ENCODE measurements around the gene CALD1. TPM values are rescaled to one million over a fixed set of nuclear protein-coding genes. Genes with fewer than 3 reads are reported as not detected.

Gene CALD1
- total RNA-seq, 4 donors from 2014 or later, result 32.3 to 462 (median 98.4) TPM

GRCh38 chr7:134870156-134870555 is 90.7 kb downstream of the CALD1 start:
- Histone ChIP-seq H3K4me3 (no peak overlapping the region), H3K9me3 (no peaks in the 10 kb centered on the region), H3K27ac (peak overlapping the region in 3 of 4 donors; percentile 29 to 58 (median 36)), H3K4me1 (peaks cover 0 to 40% (median 22%) of the 10 kb centered on the region in 3 donors), H3K36me3 (peaks cover 0 to 12% (median 0%) of the 10 kb centered on the region in 3 donors), H3K27me3 (no peaks in the 10 kb centered on the region)
- DNase-seq, result no peak
- intact Hi-C loops (cut with DNase I), result no loop called here
- no peak for TF ChIP-seq CTCF (IDR thresholded peaks at IDR 0.05)
- no peak for TF ChIP-seq POLR2A (IDR thresholded peaks at IDR 0.05)
- 72 to 78% methylated on average over 5 of the region's 5 CpGs for WGBS, 2 donors

- intact Hi-C loops (cut with DNase I), result no loop called here
- no peaks in the 10 kb centered on the region for H3K27me3 ChIP-seq
- TF ChIP-seq POLR2A (IDR thresholded peaks at IDR 0.05) (no peak), CTCF (IDR thresholded peaks at IDR 0.05) (no peak)
- H3K4me1 ChIP-seq, result peaks cover 0 to 39% (median 21%) of the 10 kb centered on the region in 3 donors
- H3K36me3 ChIP-seq, result peaks cover 0 to 12% (median 0%) of the 10 kb centered on the region in 3 donors
- H3K4me3 ChIP-seq, result no peak overlapping the region
- no peak for DNase-seq
- no peaks in the 10 kb centered on the region for H3K9me3 ChIP-seq
- H3K27ac ChIP-seq, result peak overlapping the region in 2 of 4 donors; percentile 14 to 29
- WGBS, 2 donors, result 79 to 88% methylated on average over 1 of the region's 1 CpG
These were observed 91.3 kb downstream of the CALD1 start for GRCh38 chr7:134870781-134871180.

GRCh38 chr7:134873253-134873652 is 93.8 kb downstream of the CALD1 start:
- H3K4me1 ChIP-seq, result peaks cover 0 to 25% (median 12%) of the 10 kb centered on the region in 3 donors
- DNase-seq, result no peak
- intact Hi-C loops (cut with DNase I), result no loop called here
- H3K9me3 ChIP-seq, result no peaks in the 10 kb centered on the region
- H3K27me3 ChIP-seq, result no peaks in the 10 kb centered on the region
- no peak overlapping the region for H3K4me3 ChIP-seq
- peaks cover 0 to 11% (median 0%) of the 10 kb centered on the region in 3 donors for H3K36me3 ChIP-seq
- H3K27ac ChIP-seq, result peak overlapping the region in 2 of 4 donors; percentile 27 to 43
- TF ChIP-seq POLR2A (IDR thresholded peaks at IDR 0.05) (no peak), CTCF (IDR thresholded peaks at IDR 0.05) (no peak)
- 72 to 76% methylated on average over 6 of the region's 6 CpGs for WGBS, 2 donors

GRCh38 chr7:134874407-134874806 is 95.0 kb downstream of the CALD1 start:
- TF ChIP-seq POLR2A (IDR thresholded peaks at IDR 0.05) (no peak), CTCF (IDR thresholded peaks at IDR 0.05) (no peak)
- peak overlapping the region in 2 of 4 donors; percentile 4 to 54 for H3K27ac ChIP-seq
- intact Hi-C loops (cut with DNase I), result no loop called here

GRCh38 chr7:134875867-134876266 is 96.4 kb downstream of the CALD1 start:
- Histone ChIP-seq H3K4me1 (peaks cover 0 to 20% (median 7%) of the 10 kb centered on the region in 3 donors), H3K27ac (peak overlapping the region in 3 of 4 donors; percentile 40 to 54 (median 44)), H3K36me3 (no peaks in the 10 kb centered on the region), H3K4me3 (no peak overlapping the region), H3K27me3 (no peaks in the 10 kb centered on the region), H3K9me3 (no peaks in the 10 kb centered on the region)
- 69 to 75% methylated on average over 4 to 5 of the region's 5 CpGs for WGBS, 2 donors
- no peak for DNase-seq
- TF ChIP-seq POLR2A (IDR thresholded peaks at IDR 0.05) (no peak), CTCF (IDR thresholded peaks at IDR 0.05) (no peak)
- intact Hi-C loops (cut with DNase I), result no loop called here

More at GRCh38 chr7:134874407-134874806, 95.0 kb downstream of the CALD1 start:
- no peak for DNase-seq
- no peaks in the 10 kb centered on the region for H3K9me3 ChIP-seq
- 79 to 89% methylated on average over 5 of the region's 5 CpGs for WGBS, 2 donors
- peaks cover 0 to 25% (median 12%) of the 10 kb centered on the region in 3 donors for H3K4me1 ChIP-seq
- no peaks in the 10 kb centered on the region for H3K27me3 ChIP-seq
- H3K4me3 ChIP-seq, result no peak overlapping the region
- H3K36me3 ChIP-seq, result peaks cover 0 to under 1% (median 0%) of the 10 kb centered on the region in 3 donors
